NCI-H1092 (cell line): ENCODE results near the gene REX1BD.
"Not testable (repeated sequence)": the region's sequence is repeated elsewhere in the genome, so short reads cannot be mapped to it uniquely, and the experiment has no call there.

Experiments
- DNase-seq: peaks from one replicate; lab custom pipeline; 2025; lab: John Stamatoyannopoulos, UW

Gene REX1BD

GRCh38 chr19:18588611-18589379, at the start of gene REX1BD:
Gene REX1BD (plus strand): TSS chr19:18588798. CDS start chr19:18588802, 4 bp downstream.
- DNase-seq: peak; percentile 68

DNA sequence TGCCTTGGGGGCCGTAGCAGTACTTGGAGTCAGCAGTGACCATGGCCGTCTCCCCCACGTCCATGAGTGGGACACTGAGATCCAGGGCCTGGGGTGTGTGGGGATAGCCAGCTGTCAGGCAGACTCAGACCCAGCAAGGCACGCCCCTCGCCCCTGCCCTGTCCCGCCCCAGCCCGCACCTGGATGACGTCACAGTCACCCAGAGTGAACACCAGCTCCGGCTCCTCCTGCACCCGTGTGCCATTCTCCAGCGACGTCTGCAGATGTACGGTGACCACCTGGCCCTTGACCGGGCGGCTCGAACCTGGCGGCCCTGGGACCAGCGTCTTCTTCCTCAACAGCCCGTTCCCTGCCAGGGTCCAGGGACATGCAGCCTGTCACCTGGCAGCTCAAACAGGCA, 49.2 kb upstream of the REX1BD start:
- no peak for DNase-seq

DNA sequence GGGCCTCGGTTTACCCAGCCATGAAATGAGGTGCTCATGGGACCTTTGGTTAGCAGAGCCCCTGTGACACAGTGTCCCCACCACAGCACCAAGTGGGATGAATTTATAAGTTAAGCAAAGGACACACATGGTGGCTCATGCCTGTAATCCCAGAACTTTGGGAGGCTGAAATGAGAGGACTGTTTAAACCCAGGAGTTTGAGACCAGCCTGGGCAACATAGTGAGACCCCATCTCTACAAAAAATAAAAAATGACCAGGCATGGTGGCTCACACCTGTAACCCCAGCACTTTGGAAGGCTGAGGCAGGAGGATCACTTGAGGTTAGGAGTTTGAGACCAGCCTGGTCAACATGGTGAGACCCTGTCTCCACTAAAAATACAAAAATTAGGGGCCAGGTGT, 48.4 kb upstream of the REX1BD start:
- not testable (repeated sequence) for DNase-seq

GRCh38 chr19:18541258-18541991, 47.2 kb upstream of the REX1BD start:
- no peak for DNase-seq

- no peak for DNase-seq
Measured at GRCh38 chr19:18541992-18542940, 46.3 kb upstream of the REX1BD start.

GRCh38 chr19:18542941-18543813, 45.4 kb upstream of the REX1BD start, which contains the start of gene FKBP8:
Gene FKBP8 (minus strand): TSS chr19:18543573. CDS start chr19:18541970, 1,603 bp downstream.
- peak; percentile 81 for DNase-seq

GRCh38 chr19:18543814-18544475, 44.7 kb upstream of the REX1BD start:
- DNase-seq: no peak

- no peak for DNase-seq
Measured at GRCh38 chr19:18551631-18552030, 37.0 kb upstream of the REX1BD start.

DNA sequence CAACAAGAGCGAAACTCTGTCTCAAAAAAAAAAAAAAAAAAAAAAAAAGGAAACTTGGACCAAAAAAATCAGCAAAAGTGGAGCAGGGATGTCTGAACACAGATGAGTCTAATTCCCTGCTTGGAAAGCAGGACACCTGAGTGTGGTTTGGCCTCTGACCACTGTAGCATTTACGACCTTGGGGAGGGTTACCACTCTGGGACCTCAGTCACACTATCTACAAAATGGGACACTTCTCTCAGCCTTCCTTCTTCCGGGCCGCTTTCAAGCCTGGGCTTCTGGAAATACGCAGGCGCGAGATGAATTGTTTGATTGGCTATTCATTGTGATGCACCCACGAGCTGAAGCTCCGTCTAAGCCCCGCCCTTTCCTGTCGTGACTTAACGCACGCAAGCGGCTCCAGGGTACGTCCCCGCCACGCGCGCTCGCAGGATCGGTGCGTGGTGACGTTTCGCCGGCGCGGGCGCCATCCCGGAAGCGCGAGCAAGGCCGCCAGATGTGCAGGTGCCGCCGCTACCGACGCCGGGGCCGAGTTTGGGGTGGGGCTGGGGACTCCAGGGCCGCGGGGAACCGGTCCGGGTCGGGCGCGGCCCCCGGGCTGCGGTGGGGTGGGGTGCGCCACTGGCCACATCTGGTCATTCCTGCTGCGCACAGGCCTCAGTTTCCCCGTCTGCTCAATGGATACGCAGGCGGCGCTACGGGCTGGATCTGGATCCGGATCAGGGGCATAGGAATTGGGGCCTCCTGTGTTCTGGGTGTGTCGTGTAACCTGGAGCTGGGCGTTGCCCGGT, 31.0 kb upstream of the REX1BD start, which contains the start of gene KXD1:
Gene KXD1, plus strand, starts transcription at position 460 of the 791 bp plus-strand sequence. CDS start 4,187 bp downstream, outside the sequence.
- peak; percentile 96 for DNase-seq

GRCh38 chr19:18558202-18558555, 30.4 kb upstream of the REX1BD start:
- no peak for DNase-seq

DNA sequence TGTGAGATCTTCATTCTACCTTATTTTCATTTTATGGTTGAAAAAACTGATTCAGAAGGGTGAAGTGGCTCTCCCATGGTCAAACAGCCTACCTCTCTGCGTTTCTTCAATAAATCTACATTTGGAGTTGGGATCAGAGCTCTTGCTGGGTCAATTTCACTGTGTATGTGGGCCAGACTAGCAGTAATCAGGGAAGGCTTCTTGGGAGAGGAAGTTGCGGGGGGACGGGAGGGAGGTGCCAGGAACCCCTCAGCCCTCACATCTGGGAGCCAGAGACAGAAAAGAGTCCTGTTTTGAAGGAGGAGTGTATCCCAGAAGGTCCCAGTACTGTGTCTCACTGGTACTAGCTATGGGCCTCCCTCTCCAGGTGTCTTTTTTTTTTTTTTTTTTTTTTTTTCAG, 30.0 kb upstream of the REX1BD start:
- DNase-seq: no peak

DNA sequence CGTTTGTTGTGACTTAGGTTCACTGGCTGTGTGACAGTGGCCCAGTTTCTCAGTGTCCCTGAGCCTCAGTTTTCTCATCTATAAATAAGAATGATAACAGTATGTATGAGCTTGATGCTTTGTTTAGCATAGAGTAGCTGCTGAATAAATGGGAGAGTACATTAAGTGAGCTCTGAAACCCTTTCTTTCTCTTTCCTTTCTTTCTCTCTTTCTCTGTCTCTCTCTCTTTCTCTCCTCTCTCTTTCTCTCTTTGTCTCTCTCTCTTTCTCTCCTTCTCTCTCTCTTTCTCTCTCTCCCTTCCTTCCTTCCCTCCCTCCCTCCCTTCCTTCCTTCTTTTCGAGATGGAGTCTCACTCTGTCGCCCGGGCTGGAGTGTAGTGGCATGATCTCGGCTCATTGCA, 28.9 kb upstream of the REX1BD start:
- DNase-seq: no peak

DNA sequence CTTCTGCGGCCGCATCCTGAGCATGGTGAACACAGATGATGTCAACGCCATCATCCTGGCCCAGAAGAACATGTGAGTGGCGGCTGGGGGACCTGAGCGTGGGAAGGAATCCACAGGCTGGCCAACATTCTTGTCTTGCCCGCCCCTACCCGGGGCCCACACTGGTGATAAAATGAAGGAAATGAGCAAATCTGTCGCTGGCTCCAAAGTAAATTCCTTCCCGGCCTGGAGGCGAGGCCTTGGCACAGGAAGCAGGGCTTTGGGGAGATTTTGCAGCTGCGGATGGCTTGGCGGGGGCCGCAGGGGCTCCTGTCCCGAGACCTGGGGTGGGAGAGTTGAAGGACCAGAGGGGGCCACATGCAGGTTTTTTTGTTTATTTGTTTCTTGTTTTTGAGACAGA, 26.5 kb upstream of the REX1BD start:
- DNase-seq: no peak

DNA sequence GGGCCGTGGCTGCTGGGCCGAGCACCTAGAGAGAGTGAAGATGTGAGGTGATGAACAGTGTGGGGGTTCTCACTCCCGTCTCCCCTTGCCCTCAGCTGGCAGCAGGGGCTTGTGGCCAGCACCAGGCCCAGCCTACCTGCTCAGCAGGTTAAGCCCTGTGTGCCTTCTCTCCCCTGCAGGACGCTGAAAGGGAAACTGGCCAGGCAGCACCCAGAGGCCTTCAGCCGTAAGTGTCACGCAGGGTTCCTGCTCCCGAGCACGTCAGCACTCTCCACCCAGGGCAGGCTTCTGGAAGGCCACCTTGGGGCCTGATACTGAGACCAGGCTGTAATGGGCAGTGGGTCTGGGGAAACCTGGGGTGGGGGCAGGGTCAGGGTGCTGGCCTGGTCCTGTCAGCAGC, 21.6 kb upstream of the REX1BD start:
- no peak for DNase-seq

GRCh38 chr19:18568367-18568766, 20.2 kb upstream of the REX1BD start:
- DNase-seq: no peak

- peak; percentile 95 for DNase-seq
Measured at GRCh38 chr19:18571564-18572344, 16.8 kb upstream of the REX1BD start, which contains the start of gene UBA52. Gene UBA52 (plus strand): TSS chr19:18571857. CDS start chr19:18573301, 1,444 bp downstream.

GRCh38 chr19:18574691-18575291, 13.8 kb upstream of the REX1BD start:
- DNase-seq: no peak

GRCh38 chr19:18576383-18576782, 12.2 kb upstream of the REX1BD start:
- DNase-seq: no peak
